IgD-negative memory B cell (primary cell): ENCODE results near the gene YWHAG. TPM values are rescaled to one million over a fixed set of nuclear protein-coding genes. Genes with fewer than 3 reads are reported as not detected.
"Not testable (repeated sequence)": the region's sequence is repeated elsewhere in the genome, so short reads cannot be mapped to it uniquely, and the experiment has no call there.

Experiments used
- H3K27ac Mint-ChIP-seq, 3 donors: one replicate each; pipeline ENCODE4 v1.8.0; 2020 to 2022; ENCODE audit warnings: mild to moderate bottlenecking in 3 of 3, mixed read lengths in 3 of 3, moderate library complexity in 1 of 3
- H3K27me3 Mint-ChIP-seq: one replicate; pipeline ENCODE4 v1.8.0; 2021; ENCODE audit warnings: mixed read lengths
- H3K36me3 Mint-ChIP-seq: one replicate; pipeline ENCODE4 v1.8.0; 2020; ENCODE audit warnings: mild to moderate bottlenecking, mixed read lengths
- H3K4me1 Mint-ChIP-seq, 3 donors: one replicate each; pipeline ENCODE4 v1.8.0; 2020 to 2022; ENCODE audit warnings: mixed read lengths in 3 of 3, mild to moderate bottlenecking in 1 of 3
- H3K4me3 Mint-ChIP-seq, 4 donors: one replicate each; pipeline ENCODE4 v1.8.0; 2020 to 2022; ENCODE audit warnings: mild to moderate bottlenecking in 4 of 4, mixed read lengths in 4 of 4, moderate library complexity in 3 of 4
- H3K9me3 Mint-ChIP-seq, 3 donors: one replicate each; pipeline ENCODE4 v1.8.0; 2020 to 2021; ENCODE audit warnings: mixed read lengths in 3 of 3, mild to moderate bottlenecking in 1 of 3
- polyA plus RNA-seq: library from polyadenylated mRNA; unstranded; fragments of 300-500 nt; fragmentation: Illumina TruSeq; gene quantifications from one replicate; pipeline ENCODE4 v1.2.3, GENCODE V29; 2021

YWHAG gene
- polyA plus RNA-seq, 1 donor from 2014 or later, result 3.5 TPM

DNA sequence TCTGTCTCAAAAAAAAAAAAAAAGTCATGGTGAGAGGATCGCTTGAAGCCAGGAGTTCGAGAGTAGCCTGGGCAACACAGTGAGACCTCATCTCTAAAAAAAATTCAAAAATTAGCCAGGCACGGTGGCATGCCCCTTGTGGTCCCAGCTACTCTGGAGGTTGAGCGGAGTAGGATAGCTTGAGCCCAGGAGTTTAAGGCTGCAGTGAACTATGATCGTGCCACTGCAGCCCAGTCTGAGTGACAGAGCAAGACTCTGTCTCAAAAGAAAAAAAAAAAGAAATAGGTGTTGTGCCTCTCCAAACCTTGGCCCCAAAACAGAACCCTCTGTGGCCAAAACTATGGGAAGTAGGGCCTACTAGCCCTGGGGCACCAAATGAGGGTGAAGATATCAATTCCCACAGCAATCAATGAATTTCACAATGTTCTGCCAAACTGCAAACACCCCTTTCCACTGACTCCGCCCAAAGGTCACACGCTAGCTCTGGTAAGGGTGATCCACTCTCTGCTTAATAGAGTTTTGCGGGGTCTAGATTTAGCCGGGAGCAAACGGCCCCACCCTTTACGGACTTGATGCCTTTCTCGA lies 33.8 kb upstream of the YWHAG start:
- Mint-ChIP-seq H3K4me1 (peaks cover 13 to 23% (median 17%) of the 10 kb centered on the region in 3 donors), H3K4me3 (peak overlapping the region; percentile 84 to 94 (median 86)), H3K27me3 (no peaks in the 10 kb centered on the region), H3K9me3 (no peaks in the 10 kb centered on the region), H3K36me3 (peaks cover 2% of the 10 kb centered on the region), H3K27ac (peak overlapping the region; percentile 71 to 97 (median 85))

DNA sequence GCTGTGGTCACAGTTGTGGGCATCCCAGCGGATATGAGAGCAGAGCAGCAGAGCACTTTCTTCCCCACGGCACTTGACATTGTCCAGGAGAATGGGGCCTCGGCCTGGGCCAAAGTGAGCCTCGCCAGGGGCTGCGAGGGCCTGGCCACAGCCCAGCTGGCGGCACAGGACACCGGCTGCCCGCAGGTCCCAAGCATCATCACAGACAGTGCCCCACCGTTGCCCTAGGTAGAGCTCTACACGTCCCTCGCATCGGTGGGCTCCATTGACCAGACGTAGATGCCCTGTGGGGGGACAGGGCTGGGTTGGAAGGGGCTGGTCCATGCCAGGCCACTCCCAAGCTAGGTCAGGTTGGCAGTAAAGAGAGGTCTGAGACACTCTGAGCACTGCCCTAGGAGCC lies 31.3 kb upstream of the YWHAG start:
- Mint-ChIP-seq H3K27me3 (no peaks in the 10 kb centered on the region), H3K36me3 (peaks cover 2% of the 10 kb centered on the region), H3K4me3 (peak overlapping the region in 2 of 4 donors; percentile 17 to 18), H3K4me1 (peaks cover 10 to 18% (median 12%) of the 10 kb centered on the region in 3 donors), H3K27ac (peak overlapping the region in 1 of 3 donors; percentile 59), H3K9me3 (no peaks in the 10 kb centered on the region)

DNA sequence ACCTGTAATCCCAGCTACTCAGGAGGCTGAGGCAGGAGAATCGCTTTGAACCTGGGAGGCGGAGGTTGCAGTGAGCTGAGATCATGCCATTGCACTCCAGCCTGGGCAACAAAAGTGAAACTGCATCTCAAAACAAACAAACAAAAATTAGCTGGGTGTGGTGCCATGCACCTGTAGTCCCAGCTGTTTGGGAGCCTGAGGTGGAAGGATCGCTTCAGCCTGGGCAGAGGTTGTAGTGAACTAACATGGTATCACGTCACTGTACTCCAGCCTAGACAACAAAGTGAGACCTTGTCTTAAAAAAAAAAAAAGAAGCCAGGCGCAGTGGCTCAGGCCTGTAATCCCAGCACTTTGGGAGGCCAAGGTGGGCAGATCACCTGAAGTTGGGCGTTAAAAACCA lies 29.0 kb upstream of the YWHAG start:
- not testable (repeated sequence) for H3K9me3 Mint-ChIP-seq, H3K36me3 Mint-ChIP-seq, H3K27me3 Mint-ChIP-seq
- peak overlapping the region in 2 of 3 donors; percentile 10 to 77 for H3K27ac Mint-ChIP-seq
- H3K4me3 Mint-ChIP-seq, result peak overlapping the region in 2 of 4 donors; percentile 43 to 84
- H3K4me1 Mint-ChIP-seq, result peaks cover 7 to 12% (median 11%) of the 10 kb centered on the region in 3 donors

- Mint-ChIP-seq H3K36me3 (peaks cover 2% of the 10 kb centered on the region), H3K9me3 (no peaks in the 10 kb centered on the region), H3K4me1 (peaks cover 4 to 10% (median 7%) of the 10 kb centered on the region in 3 donors), H3K4me3 (peak overlapping the region in 1 of 4 donors; percentile 31), H3K27ac (no peak overlapping the region), H3K27me3 (no peaks in the 10 kb centered on the region)
Observed at GRCh38 chr7:76386691-76387260, 28.0 kb upstream of the YWHAG start.

DNA sequence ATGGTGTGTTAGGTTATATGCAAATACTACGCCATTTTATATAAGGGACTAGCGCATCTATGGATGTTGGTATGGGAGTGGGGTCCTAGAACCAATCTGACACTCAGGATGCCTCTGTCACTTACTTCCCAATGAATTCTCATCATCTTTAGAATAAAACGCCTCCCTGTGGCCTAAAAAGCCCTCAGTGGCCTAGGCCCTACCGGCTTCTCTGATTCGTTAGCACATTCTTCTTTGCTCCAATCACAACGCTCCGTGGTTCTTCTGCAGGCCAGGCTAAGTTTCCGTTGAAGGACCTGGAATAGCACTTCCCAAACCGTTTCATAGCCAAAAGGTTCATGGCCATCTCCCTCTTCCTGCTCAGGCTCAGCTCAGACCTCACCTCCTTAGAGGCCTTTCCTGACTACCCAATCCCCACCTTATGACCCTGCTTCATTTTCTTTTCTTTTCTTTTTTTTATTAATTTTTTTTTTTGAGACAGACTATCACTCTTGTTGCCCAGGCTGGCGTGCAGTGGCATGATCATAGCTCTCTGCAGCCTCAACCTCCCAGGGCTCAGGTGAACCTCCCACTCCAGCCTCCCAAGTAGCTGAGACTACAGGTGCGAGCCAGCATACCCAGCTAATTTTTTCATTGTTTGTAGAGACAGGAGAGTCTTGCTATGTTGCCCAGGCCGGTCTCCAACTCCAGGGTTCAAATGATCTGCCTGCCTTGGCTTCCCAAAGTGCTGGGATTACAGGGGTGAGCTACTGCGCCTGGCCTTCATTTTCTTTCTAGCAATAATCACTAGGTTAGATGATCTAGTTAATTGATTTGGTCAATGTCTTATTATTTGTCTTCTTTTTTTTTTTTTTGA lies 24.5 kb upstream of the YWHAG start:
- Mint-ChIP-seq H3K36me3 (peaks cover 1% of the 10 kb centered on the region), H3K27me3 (no peaks in the 10 kb centered on the region), H3K4me1 (peaks cover 4 to 11% (median 8%) of the 10 kb centered on the region in 3 donors), H3K9me3 (no peaks in the 10 kb centered on the region), H3K4me3 (peak overlapping the region in 1 of 4 donors; percentile 32), H3K27ac (no peak overlapping the region)

GRCh38 chr7:76381814-76382213 lies 23.0 kb upstream of the YWHAG start:
- Mint-ChIP-seq H3K9me3 (no peaks in the 10 kb centered on the region), H3K27me3 (no peaks in the 10 kb centered on the region), H3K4me1 (peaks cover 1 to 7% (median 5%) of the 10 kb centered on the region in 3 donors), H3K36me3 (no peaks in the 10 kb centered on the region), H3K4me3 (peak overlapping the region in 2 of 4 donors; percentile 52 to 68), H3K27ac (no peak overlapping the region)

GRCh38 chr7:76380623-76380966 lies 21.8 kb upstream of the YWHAG start:
- no peaks in the 10 kb centered on the region for H3K9me3 Mint-ChIP-seq
- no peaks in the 10 kb centered on the region for H3K27me3 Mint-ChIP-seq
- H3K4me1 Mint-ChIP-seq, result peaks cover 0 to 7% (median 5%) of the 10 kb centered on the region in 3 donors
- no peaks in the 10 kb centered on the region for H3K36me3 Mint-ChIP-seq
- H3K4me3 Mint-ChIP-seq, result peak overlapping the region; percentile 71 to 92 (median 85)
- H3K27ac Mint-ChIP-seq, result no peak overlapping the region

- H3K27me3 Mint-ChIP-seq, result peaks cover 6% of the 10 kb centered on the region
- no peaks in the 10 kb centered on the region for H3K9me3 Mint-ChIP-seq
- H3K36me3 Mint-ChIP-seq, result no peaks in the 10 kb centered on the region
- no peak overlapping the region for H3K27ac Mint-ChIP-seq
- peaks cover 0 to 6% (median 5%) of the 10 kb centered on the region in 3 donors for H3K4me1 Mint-ChIP-seq
- no peak overlapping the region for H3K4me3 Mint-ChIP-seq
Observed at GRCh38 chr7:76377186-76377918, 18.6 kb upstream of the YWHAG start.

DNA sequence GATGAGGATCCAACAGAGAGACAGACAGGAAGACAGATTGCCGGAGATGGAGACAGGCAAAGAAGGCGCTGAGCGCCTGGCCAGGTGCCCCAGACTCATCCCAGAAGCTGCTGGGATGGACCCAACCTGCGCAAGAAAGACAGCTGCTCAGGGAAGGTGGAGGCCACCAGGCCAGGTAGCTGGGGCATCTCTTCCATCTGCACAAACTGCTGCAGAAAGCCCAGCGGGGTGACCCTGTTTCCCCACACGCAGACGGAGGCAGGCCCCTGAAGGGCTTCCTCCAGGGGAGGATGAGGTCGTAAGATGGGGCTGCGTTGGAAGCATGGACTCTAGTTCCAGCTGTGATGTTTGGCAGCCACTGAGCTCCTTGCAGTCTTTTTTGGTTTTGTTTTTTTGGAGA lies 16.5 kb upstream of the YWHAG start:
- no peaks in the 10 kb centered on the region for H3K9me3 Mint-ChIP-seq
- H3K4me3 Mint-ChIP-seq, result no peak overlapping the region
- peaks cover 8% of the 10 kb centered on the region for H3K27me3 Mint-ChIP-seq
- peaks cover 0 to 6% (median 2%) of the 10 kb centered on the region in 3 donors for H3K4me1 Mint-ChIP-seq
- H3K27ac Mint-ChIP-seq, result no peak overlapping the region
- H3K36me3 Mint-ChIP-seq, result no peaks in the 10 kb centered on the region

- Mint-ChIP-seq H3K4me3 (no peak overlapping the region), H3K27me3 (peaks cover 8% of the 10 kb centered on the region), H3K4me1 (peaks cover 0 to 3% (median 0%) of the 10 kb centered on the region in 3 donors), H3K36me3 (no peaks in the 10 kb centered on the region), H3K27ac (no peak overlapping the region), H3K9me3 (no peaks in the 10 kb centered on the region)
Observed at GRCh38 chr7:76372984-76373833, 14.4 kb upstream of the YWHAG start.

- no peak overlapping the region for H3K27ac Mint-ChIP-seq
- no peaks in the 10 kb centered on the region for H3K4me1 Mint-ChIP-seq
- H3K27me3 Mint-ChIP-seq, result peaks cover 10% of the 10 kb centered on the region
- H3K36me3 Mint-ChIP-seq, result no peaks in the 10 kb centered on the region
- H3K9me3 Mint-ChIP-seq, result no peaks in the 10 kb centered on the region
- no peak overlapping the region for H3K4me3 Mint-ChIP-seq
Observed at GRCh38 chr7:76371396-76371795, 12.6 kb upstream of the YWHAG start.

GRCh38 chr7:76369018-76369417 lies 10.2 kb upstream of the YWHAG start:
- Mint-ChIP-seq H3K4me1 (peaks cover 6 to 8% (median 7%) of the 10 kb centered on the region in 3 donors), H3K27me3 (peaks cover 13% of the 10 kb centered on the region), H3K27ac (no peak overlapping the region), H3K9me3 (no peaks in the 10 kb centered on the region), H3K36me3 (no peaks in the 10 kb centered on the region), H3K4me3 (no peak overlapping the region)

DNA sequence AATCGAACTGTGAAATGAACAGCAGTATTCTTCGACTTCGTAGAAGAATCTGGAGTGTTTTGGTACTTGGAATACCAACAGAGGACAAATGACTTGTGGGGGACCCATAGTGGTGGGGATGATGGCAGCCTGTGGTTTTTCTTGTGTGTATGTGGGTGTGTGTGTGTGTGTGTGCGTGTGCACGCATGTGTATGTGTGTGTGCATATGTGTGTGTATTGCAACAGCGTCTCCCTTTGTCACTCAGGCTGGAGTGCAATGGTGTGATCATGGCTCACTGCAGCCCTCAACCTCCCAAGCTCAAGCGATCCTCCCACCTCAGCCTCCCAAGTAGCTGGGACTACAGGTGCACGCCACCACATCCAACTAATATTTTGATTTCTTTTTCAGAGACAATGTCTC lies 9.4 kb upstream of the YWHAG start:
- Mint-ChIP-seq H3K9me3 (no peaks in the 10 kb centered on the region), H3K4me1 (peaks cover 6 to 8% (median 8%) of the 10 kb centered on the region in 3 donors), H3K4me3 (no peak overlapping the region), H3K27ac (no peak overlapping the region), H3K36me3 (no peaks in the 10 kb centered on the region), H3K27me3 (peaks cover 12% of the 10 kb centered on the region)

DNA sequence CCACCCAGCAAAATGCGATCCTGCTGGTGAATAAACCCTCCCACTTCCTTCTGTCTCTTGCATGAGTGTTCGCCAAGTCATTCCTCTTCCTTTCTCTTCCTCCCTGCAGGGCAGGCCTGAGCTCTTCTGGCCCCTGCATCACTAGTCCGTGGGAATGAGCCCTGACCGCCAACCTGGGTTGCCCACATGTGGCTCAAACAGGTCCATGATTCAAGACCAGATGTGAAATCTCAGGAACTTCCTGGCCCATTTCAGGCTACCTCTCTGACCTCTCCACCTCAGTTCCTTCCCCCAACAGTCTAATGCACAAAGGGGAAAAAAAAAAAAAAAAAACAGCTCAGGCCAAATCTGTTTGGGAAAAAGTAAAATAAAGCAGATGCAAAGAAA lies 5.4 kb upstream of the YWHAG start:
- Mint-ChIP-seq H3K27me3 (peaks cover 5% of the 10 kb centered on the region), H3K36me3 (no peaks in the 10 kb centered on the region), H3K9me3 (no peaks in the 10 kb centered on the region), H3K4me1 (peaks cover 8 to 12% (median 11%) of the 10 kb centered on the region in 3 donors), H3K4me3 (peak overlapping the region in 2 of 4 donors; percentile 40 to 43), H3K27ac (peak overlapping the region in 2 of 3 donors; percentile 35 to 64)
